K562 (cell line): ENCODE measurements around the gene GADD45B. TPM values are rescaled to one million over a fixed set of nuclear protein-coding genes. Genes with fewer than 3 reads are reported as not detected.

ENCODE experiments used
- BRCA1 ChIP-seq, 2 experiments: fragments of 450-650 bp in 1 of 2; sonication (generic) in 1 of 2; formaldehyde crosslinking in 1 of 2; IDR thresholded peaks; 2 replicates each; pipeline versions ENCODE4 v1.5.0 to v1.6.1; 2017 to 2020; ENCODE audit warnings: mild to moderate bottlenecking in 1 of 2, missing genetic modification reagents in 1 of 2
- BRD9 ChIP-seq: fragments of 450-650 bp; IDR thresholded peaks from 2 replicates; pipeline ENCODE4 v1.6.1; 2018; ENCODE audit warnings: low read depth; ENCODE audit not compliant: partially characterized antibody
- CAMTA2 ChIP-seq: fragments of 250-450 bp; sonication (Bioruptor Pico); conservative IDR thresholded peaks from 2 replicates; pipeline ENCODE4 v1.5.1; 2022
- CSDE1 ChIP-seq, 2 experiments: fragments of 450-650 bp; IDR thresholded peaks; 2 replicates each; pipeline ENCODE4 v1.6.1; 2016; ENCODE audit warnings: mild to moderate bottlenecking in 1 of 2
- GATAD2A ChIP-seq: fragments of 450-650 bp; IDR thresholded peaks from 2 replicates; pipeline ENCODE4 v1.6.1; 2017
- HDAC3 ChIP-seq: fragments of 450-650 bp; IDR thresholded peaks from 2 replicates; pipeline ENCODE4 v1.6.1; 2018; ENCODE audit warnings: borderline replicate concordance, mild to moderate bottlenecking, moderate library complexity; ENCODE audit not compliant: partially characterized antibody
- HDAC8 ChIP-seq: fragments of 450-650 bp; IDR thresholded peaks from 2 replicates; pipeline ENCODE4 v1.6.1; 2016; ENCODE audit warnings: mild to moderate bottlenecking, missing genetic modification characterization, moderate library complexity, missing compliant biosample characterization
- HSF4 ChIP-seq: fragments of 250-450 bp; sonication (Bioruptor Pico); IDR thresholded peaks from 2 replicates; pipeline ENCODE4 v2.1.2; 2022; ENCODE audit warnings: mild to moderate bottlenecking, moderate library complexity, borderline replicate concordance
- ILF3 ChIP-seq: fragments of 450-650 bp; IDR thresholded peaks from 2 replicates; pipeline ENCODE4 v1.6.1; 2018; ENCODE audit warnings: antibody characterized with exemption, mild to moderate bottlenecking, moderate library complexity, borderline replicate concordance
- KLF13 ChIP-seq: fragments of 450-650 bp; IDR thresholded peaks from 2 replicates; pipeline ENCODE4 v1.6.1; 2016; ENCODE audit warnings: missing genetic modification characterization, low read depth, mild to moderate bottlenecking, missing compliant biosample characterization, moderate library complexity, borderline replicate concordance
- L3MBTL2 ChIP-seq: fragments of 450-650 bp; IDR thresholded peaks from 2 replicates; pipeline ENCODE4 v1.6.1; 2016; ENCODE audit warnings: mild to moderate bottlenecking, moderate library complexity
- MYNN ChIP-seq, 2 experiments: sonication (generic); formaldehyde crosslinking in 1 of 2; IDR thresholded peaks; 2 replicates each; pipeline versions ENCODE4 v1.5.0 to v1.6.1; 2016 to 2020; ENCODE audit warnings: antibody characterized with exemption in 1 of 2, missing genetic modification reagents in 1 of 2
- NFE2L1 ChIP-seq: fragments of 450-650 bp; IDR thresholded peaks from 2 replicates; pipeline ENCODE4 v1.6.1; 2016; ENCODE audit warnings: missing genetic modification characterization, low read depth, mild to moderate bottlenecking, missing compliant biosample characterization, moderate library complexity, borderline replicate concordance
- NFIX ChIP-seq: fragments of 250-450 bp; sonication (Bioruptor Pico); IDR thresholded peaks from 2 replicates; pipeline ENCODE4 v1.4.0; 2020; ENCODE audit warnings: low read depth, mild to moderate bottlenecking, moderate library complexity
- NFXL1 ChIP-seq: fragments of 450-650 bp; formaldehyde crosslinking; IDR thresholded peaks from 2 replicates; pipeline ENCODE4 v1.4.0; 2021; ENCODE audit warnings: mild to moderate bottlenecking
- NR2C2 ChIP-seq, 2 experiments: fragments of 200-800 bp in 1 of 2; sonication (Bioruptor generic) in 1 of 2; sonication (generic) in 1 of 2; formaldehyde crosslinking in 1 of 2; IDR thresholded peaks; 2 replicates each; pipeline versions ENCODE4 v1.6.1 to v1.8.0; 2016 to 2022; ENCODE audit warnings: mild to moderate bottlenecking in 1 of 2, missing compliant biosample characterization in 1 of 2, missing genetic modification characterization in 1 of 2, missing genetic modification reagents in 1 of 2
- PTBP1 ChIP-seq: fragments of 200-400 bp; formaldehyde crosslinking; IDR thresholded peaks from 2 replicates; pipeline ENCODE4 v1.6.1; 2017; ENCODE audit warnings: low read depth, low read length
- RBM39 ChIP-seq: fragments of 200-400 bp; formaldehyde crosslinking; optimal IDR thresholded peaks from 2 replicates; pipeline ENCODE3; 2018; ENCODE audit warnings: low read depth, low read length
- SIN3A ChIP-seq, 2 experiments: fragments of 150-350 bp in 1 of 2; IDR thresholded peaks; 2 replicates each; pipeline ENCODE4 v1.6.1; 2011 to 2016; ENCODE audit warnings: borderline replicate concordance in 2 of 2, low read depth in 2 of 2, low read length in 2 of 2, mild to moderate bottlenecking in 2 of 2, moderate library complexity in 2 of 2; ENCODE audit not compliant: control insufficient read depth in 1 of 2
- SREBF1 ChIP-seq: fragments of 150-350 bp; IDR thresholded peaks from 2 replicates; pipeline ENCODE4 v1.6.1; 2014; ENCODE audit warnings: antibody characterized with exemption, low read depth, low read length, borderline replicate concordance
- ZBTB9 ChIP-seq: fragments of 450-650 bp; formaldehyde crosslinking; IDR thresholded peaks from 2 replicates; pipeline ENCODE4 v1.4.0; 2020; ENCODE audit warnings: mild to moderate bottlenecking, moderate library complexity
- ZKSCAN1 ChIP-seq: fragments of 150-350 bp; IDR thresholded peaks from 2 replicates; pipeline ENCODE4 v1.6.1; 2016; ENCODE audit warnings: low read depth, low read length
- ZNF143 ChIP-seq: sonication (generic); formaldehyde crosslinking; IDR thresholded peaks from 2 replicates; pipeline ENCODE4 v1.9.0; 2022; ENCODE audit warnings: mild to moderate bottlenecking, missing genetic modification reagents
- ZNF23 ChIP-seq: fragments of 250-450 bp; sonication (Bioruptor Pico); IDR thresholded peaks from 2 replicates; pipeline ENCODE4 v1.4.0; 2020; ENCODE audit warnings: mild to moderate bottlenecking
- polyA plus RNA-seq, 8 experiments: library from polyadenylated mRNA; depleted of rRNA in 4 of 8; stranded (reverse) in 5 of 8; unstranded in 3 of 8; fragments of >200 nt; fragmentation: Nextera tagmentation in 2 of 8; fragmentation: Illumina TruSeq in 1 of 8; extraction: Ambion mirVana in 2 of 8; extraction: Trizol in 1 of 8; gene quantifications; 2 replicates each; pipeline versions ENCODE4 v1.2.1 to v1.2.3, GENCODE V29; 2011 to 2014; ENCODE audit warnings: inconsistent platforms in 1 of 8, missing spikeins in 1 of 8
- total RNA-seq, 7 experiments: library from RNA; depleted of rRNA in 6 of 7; stranded (reverse); fragments of >200 nt in 6 of 7; fragmentation: Illumina TruSeq in 2 of 7; extraction: Trizol in 2 of 7; gene quantifications; 2 replicates each; pipeline versions ENCODE4 v1.2.1 to v1.2.3, GENCODE V29; 2011 to 2021; ENCODE audit warnings: low replicate concordance in 1 of 7
- TF ChIP-seq, protein P1 (sequence below): sonication (generic); formaldehyde crosslinking; IDR thresholded peaks from 2 replicates; pipeline ENCODE4 v1.8.0; 2022; ENCODE audit warnings: mild to moderate bottlenecking, low read depth, missing genetic modification reagents

Gene GADD45B
- total and polyA plus RNA-seq, 9 of the 15 experiments (the other 6 are each of a cell fraction or from before 2014, with no cell fraction given): 0.06 to 4.1 (median 2.1) TPM

DNA sequence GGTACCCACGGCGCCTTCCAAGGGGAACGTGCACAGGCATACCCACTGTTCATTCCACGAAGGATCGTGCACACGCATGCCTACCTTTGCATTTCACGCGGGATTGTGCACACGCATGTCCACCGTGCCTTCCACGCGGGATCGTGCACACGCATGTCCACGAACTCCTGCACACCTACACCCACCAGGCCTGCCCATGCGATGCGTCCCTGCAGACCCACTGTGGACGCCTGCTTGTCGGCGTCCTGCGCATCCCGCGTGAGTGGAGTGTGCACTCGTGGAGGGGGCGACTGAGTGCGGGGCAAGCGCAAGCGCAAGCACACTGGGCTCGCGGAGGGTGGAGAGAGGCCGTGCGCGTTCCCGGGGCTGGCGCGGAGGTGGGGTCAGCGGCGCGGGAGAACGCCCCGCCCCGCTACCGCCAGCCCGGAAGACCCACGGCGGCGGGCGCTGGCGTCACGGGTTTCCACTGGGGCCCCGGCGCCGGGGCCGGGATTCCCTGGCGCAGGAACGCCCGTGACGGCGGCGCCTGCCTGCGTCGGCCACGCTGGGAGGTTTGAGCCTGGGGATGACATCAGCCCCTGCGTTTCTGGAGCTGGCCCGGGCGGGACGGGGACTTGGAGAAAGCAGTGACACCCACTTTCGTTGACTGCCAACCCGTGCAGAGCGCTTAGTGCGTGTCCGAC, 18.7 kb downstream of the GADD45B start (continued):
- TF ChIP-seq, protein P1, sequence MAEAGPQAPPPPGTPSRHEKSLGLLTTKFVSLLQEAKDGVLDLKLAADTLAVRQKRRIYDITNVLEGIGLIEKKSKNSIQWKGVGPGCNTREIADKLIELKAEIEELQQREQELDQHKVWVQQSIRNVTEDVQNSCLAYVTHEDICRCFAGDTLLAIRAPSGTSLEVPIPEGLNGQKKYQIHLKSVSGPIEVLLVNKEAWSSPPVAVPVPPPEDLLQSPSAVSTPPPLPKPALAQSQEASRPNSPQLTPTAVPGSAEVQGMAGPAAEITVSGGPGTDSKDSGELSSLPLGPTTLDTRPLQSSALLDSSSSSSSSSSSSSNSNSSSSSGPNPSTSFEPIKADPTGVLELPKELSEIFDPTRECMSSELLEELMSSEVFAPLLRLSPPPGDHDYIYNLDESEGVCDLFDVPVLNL (CRISPR knock-in tag): peak; percentile 23; the same call in 1 of the 2 replicates
- no peak for TF ChIP-seq SREBF1
- no peak for TF ChIP-seq NFXL1 (CRISPR knock-in tag)
- no peak for TF ChIP-seq CAMTA2
- TF ChIP-seq BRD9: no peak
- no peak for TF ChIP-seq SIN3A (IDR thresholded peaks at IDR 0.05; ENCODE audit: borderline replicate concordance in 2 of 2, control insufficient read depth in 1 of 2, low read depth in 2 of 2, low read length in 2 of 2)
- no peak for TF ChIP-seq HDAC8 (tag)
- peak; percentile 95 for TF ChIP-seq GATAD2A
- TF ChIP-seq NR2C2 (CRISPR knock-in tag; IDR thresholded peaks at IDR 0.05): no peak
- 0 out of 2 replicates have a peak, but pooled peaks have one; percentile 24 for TF ChIP-seq NR2C2 (tag; IDR thresholded peaks at IDR 0.05)
- TF ChIP-seq HDAC3: no peak
- TF ChIP-seq RBM39: no peak
- TF ChIP-seq ZNF143 (CRISPR knock-in tag): peak; percentile 48; the same call in 1 of the 2 replicates
- TF ChIP-seq PTBP1: no peak
- TF ChIP-seq ZBTB9: peak; percentile 39; the same call in 1 of the 2 replicates
- no peak for TF ChIP-seq MYNN (IDR thresholded peaks at IDR 0.05)
- no peak for TF ChIP-seq MYNN (CRISPR knock-in tag; IDR thresholded peaks at IDR 0.05)
- no peak for TF ChIP-seq KLF13
- no peak for TF ChIP-seq ILF3
- no peak for TF ChIP-seq HSF4 (CRISPR knock-in tag)
- no peak for TF ChIP-seq NFIX (CRISPR knock-in tag)
- TF ChIP-seq ZKSCAN1: 0 out of 2 replicates have a peak, but pooled peaks have one; percentile 15
- TF ChIP-seq NFE2L1 (tag): no peak
- TF ChIP-seq CSDE1 (IDR thresholded peaks at IDR 0.05): no peak
- TF ChIP-seq BRCA1 (IDR thresholded peaks at IDR 0.05): no peak
- no peak for TF ChIP-seq BRCA1 (CRISPR knock-in tag; IDR thresholded peaks at IDR 0.05)
- TF ChIP-seq ZNF23 (CRISPR knock-in tag): no peak
- peak; percentile 40 for TF ChIP-seq L3MBTL2
